Panc1 (cell line): ENCODE data around the gene ADARB2. TPM values are rescaled to one million over a fixed set of nuclear protein-coding genes. Genes with fewer than 3 reads are reported as not detected.

ENCODE experiments used
- ATAC-seq: fragments of 200-7000 bp; cut with Tn5 transposase; 2 replicates; pipeline ENCODE4 v1.9.1; 2020; ENCODE audit warnings: mild to moderate bottlenecking, moderate library complexity
- BruUV-seq: library from RNA; stranded (reverse); fragments of 400-500 nt; replicated peaks from 2 replicates; lab custom pipeline; 2021; lab: Mats Ljungman, UMichigan
- CTCF ChIA-PET: fragments of 300-600 bp; sonication (Branson Sonifier 250); formaldehyde crosslinking; loops from one replicate; lab custom pipeline; 2022; ENCODE audit warnings: antibody characterized with exemption; lab: Charles Lee
- POLR2A ChIA-PET: fragments of 300-600 bp; sonication (Branson Sonifier 250); formaldehyde crosslinking; loops from one replicate; lab custom pipeline; 2022; ENCODE audit warnings: antibody characterized with exemption; lab: Charles Lee
- DNase-seq: peaks from one replicate; pipeline ENCODE4 v3.0.0-alpha.2; 2010; ENCODE audit warnings: low read depth, low spot score
- H3K27ac ChIP-seq: 2 replicates; pipeline ENCODE4 v1.5.1; 2011; ENCODE audit warnings: mild to moderate bottlenecking, low read length, inconsistent platforms
- H3K27me3 ChIP-seq: fragments of 200-500 bp; sonication (Bioruptor generic); 2 replicates; pipeline ENCODE4 v1.6.0; 2014; ENCODE audit warnings: low read length, inconsistent platforms; ENCODE audit not compliant: control insufficient read depth, insufficient read depth
- H3K36me3 ChIP-seq: fragments of 200-500 bp; sonication (Bioruptor generic); 2 replicates; pipeline ENCODE4 v1.5.1; 2014; ENCODE audit warnings: inconsistent platforms, mild to moderate bottlenecking, low read length, moderate library complexity; ENCODE audit not compliant: control insufficient read depth, insufficient read depth
- H3K4me1 ChIP-seq: 2 replicates; pipeline ENCODE4 v1.5.1; 2011; ENCODE audit warnings: inconsistent platforms, mild to moderate bottlenecking, low read length, moderate library complexity; ENCODE audit not compliant: control insufficient read depth, insufficient read depth
- H3K4me3 ChIP-seq, 2 experiments: 2 replicates each; pipeline ENCODE4 v1.5.1; 2011 to 2012; ENCODE audit warnings: low read depth in 2 of 2, low read length in 2 of 2, mild to moderate bottlenecking in 2 of 2, inconsistent platforms in 1 of 2, moderate library complexity in 1 of 2
- H3K9me3 ChIP-seq: fragments of 200-500 bp; sonication (Bioruptor generic); 2 replicates; pipeline ENCODE4 v1.5.1; 2014; ENCODE audit warnings: low read depth, mild to moderate bottlenecking, inconsistent platforms, low read length, moderate library complexity; ENCODE audit not compliant: control insufficient read depth, insufficient read depth
- POLR2AphosphoS5 ChIP-seq: IDR thresholded peaks from 2 replicates; pipeline ENCODE4 v1.6.1; 2012; ENCODE audit warnings: mild to moderate bottlenecking, low read depth, low read length, moderate library complexity
- SIN3A ChIP-seq: IDR thresholded peaks from 2 replicates; pipeline ENCODE4 v1.6.1; 2012; ENCODE audit warnings: low read depth, mild to moderate bottlenecking, low read length, moderate library complexity, borderline replicate concordance; ENCODE audit not compliant: insufficient read depth
- TCF7L2 ChIP-seq: IDR thresholded peaks from 2 replicates; pipeline ENCODE4 v1.6.1; 2011; ENCODE audit warnings: mild to moderate bottlenecking, low read depth, low read length, inconsistent platforms
- in situ Hi-C: cut with HindIII; loops from 2 replicates; pipeline ENCODE4 v1.10.0; 2016; ENCODE audit warnings: low sequenced_read_pairs, low pct_unique_long_range_greater_than_20kb
- intact Hi-C: fragments of 100-400 bp; cut with micrococcal nuclease; formaldehyde crosslinking; loops from one replicate; pipeline ENCODE4 v1.10.0; 2022; ENCODE audit not compliant: unreplicated experiment
- total RNA-seq: library from RNA; stranded (reverse); gene quantifications from one replicate; pipeline ENCODE4 v1.2.1, GENCODE V29; 2021; ENCODE audit not compliant: unreplicated experiment
- TF ChIP-seq, protein P1 (sequence below), 2 experiments: IDR thresholded peaks; 2 replicates each; pipeline ENCODE4 v1.6.1; 2011 to 2012; ENCODE audit warnings: low read depth in 2 of 2, control low read depth in 1 of 2, low read length in 1 of 2, mild to moderate bottlenecking in 1 of 2, moderate library complexity in 1 of 2; ENCODE audit not compliant: insufficient read depth in 1 of 2
- TF ChIP-seq, protein P2 (sequence below): fragments of 450-650 bp; IDR thresholded peaks from 2 replicates; pipeline ENCODE4 v1.5.1; 2017; ENCODE audit warnings: mild to moderate bottlenecking

Gene ADARB2
- total RNA-seq, 1 experiment from 2014 or later, result 0.31 TPM

DNA sequence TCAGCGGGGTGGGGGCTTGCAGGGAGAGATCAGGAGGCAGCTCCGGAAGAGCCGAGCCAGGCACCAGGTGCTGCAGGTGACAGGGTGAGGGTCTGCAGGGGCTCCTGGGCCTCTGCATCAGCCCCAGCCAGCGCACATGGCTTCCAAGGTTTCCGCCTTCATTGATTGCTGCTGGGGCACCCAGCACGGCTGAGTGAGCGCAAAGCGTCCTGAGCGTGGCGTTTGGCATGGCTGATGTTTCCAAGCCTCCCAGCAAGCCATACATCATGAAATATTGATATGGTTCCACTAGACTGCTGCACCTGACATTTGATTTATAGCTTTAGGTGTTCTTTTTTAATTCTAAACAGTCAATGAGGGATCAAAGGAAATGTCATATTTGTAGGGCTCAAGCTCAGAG, 422.1 kb downstream of the ADARB2 start:
- CTCF ChIA-PET, result no interaction called here
- POLR2A ChIA-PET, result no interaction called here
- ATAC-seq (no peak), DNase-seq (no peak)
- no peak for TF ChIP-seq TCF7L2
- TF ChIP-seq POLR2AphosphoS5, result no peak
- TF ChIP-seq, protein P1, sequence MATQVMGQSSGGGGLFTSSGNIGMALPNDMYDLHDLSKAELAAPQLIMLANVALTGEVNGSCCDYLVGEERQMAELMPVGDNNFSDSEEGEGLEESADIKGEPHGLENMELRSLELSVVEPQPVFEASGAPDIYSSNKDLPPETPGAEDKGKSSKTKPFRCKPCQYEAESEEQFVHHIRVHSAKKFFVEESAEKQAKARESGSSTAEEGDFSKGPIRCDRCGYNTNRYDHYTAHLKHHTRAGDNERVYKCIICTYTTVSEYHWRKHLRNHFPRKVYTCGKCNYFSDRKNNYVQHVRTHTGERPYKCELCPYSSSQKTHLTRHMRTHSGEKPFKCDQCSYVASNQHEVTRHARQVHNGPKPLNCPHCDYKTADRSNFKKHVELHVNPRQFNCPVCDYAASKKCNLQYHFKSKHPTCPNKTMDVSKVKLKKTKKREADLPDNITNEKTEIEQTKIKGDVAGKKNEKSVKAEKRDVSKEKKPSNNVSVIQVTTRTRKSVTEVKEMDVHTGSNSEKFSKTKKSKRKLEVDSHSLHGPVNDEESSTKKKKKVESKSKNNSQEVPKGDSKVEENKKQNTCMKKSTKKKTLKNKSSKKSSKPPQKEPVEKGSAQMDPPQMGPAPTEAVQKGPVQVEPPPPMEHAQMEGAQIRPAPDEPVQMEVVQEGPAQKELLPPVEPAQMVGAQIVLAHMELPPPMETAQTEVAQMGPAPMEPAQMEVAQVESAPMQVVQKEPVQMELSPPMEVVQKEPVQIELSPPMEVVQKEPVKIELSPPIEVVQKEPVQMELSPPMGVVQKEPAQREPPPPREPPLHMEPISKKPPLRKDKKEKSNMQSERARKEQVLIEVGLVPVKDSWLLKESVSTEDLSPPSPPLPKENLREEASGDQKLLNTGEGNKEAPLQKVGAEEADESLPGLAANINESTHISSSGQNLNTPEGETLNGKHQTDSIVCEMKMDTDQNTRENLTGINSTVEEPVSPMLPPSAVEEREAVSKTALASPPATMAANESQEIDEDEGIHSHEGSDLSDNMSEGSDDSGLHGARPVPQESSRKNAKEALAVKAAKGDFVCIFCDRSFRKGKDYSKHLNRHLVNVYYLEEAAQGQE (IDR thresholded peaks at IDR 0.05; ENCODE audit: insufficient read depth in 1 of 2, low read depth in 2 of 2, low read length in 1 of 2), result no peak
- TF ChIP-seq SIN3A, result no peak
- TF ChIP-seq, protein P2, sequence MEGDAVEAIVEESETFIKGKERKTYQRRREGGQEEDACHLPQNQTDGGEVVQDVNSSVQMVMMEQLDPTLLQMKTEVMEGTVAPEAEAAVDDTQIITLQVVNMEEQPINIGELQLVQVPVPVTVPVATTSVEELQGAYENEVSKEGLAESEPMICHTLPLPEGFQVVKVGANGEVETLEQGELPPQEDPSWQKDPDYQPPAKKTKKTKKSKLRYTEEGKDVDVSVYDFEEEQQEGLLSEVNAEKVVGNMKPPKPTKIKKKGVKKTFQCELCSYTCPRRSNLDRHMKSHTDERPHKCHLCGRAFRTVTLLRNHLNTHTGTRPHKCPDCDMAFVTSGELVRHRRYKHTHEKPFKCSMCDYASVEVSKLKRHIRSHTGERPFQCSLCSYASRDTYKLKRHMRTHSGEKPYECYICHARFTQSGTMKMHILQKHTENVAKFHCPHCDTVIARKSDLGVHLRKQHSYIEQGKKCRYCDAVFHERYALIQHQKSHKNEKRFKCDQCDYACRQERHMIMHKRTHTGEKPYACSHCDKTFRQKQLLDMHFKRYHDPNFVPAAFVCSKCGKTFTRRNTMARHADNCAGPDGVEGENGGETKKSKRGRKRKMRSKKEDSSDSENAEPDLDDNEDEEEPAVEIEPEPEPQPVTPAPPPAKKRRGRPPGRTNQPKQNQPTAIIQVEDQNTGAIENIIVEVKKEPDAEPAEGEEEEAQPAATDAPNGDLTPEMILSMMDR, result no peak
- H3K36me3 ChIP-seq, result no peaks in the 10 kb centered on the region
- in situ Hi-C loops (no loop called here), intact Hi-C loops (no loop called here)
- no peaks in the 10 kb centered on the region for H3K4me1 ChIP-seq
- no peaks in the 10 kb centered on the region for H3K27me3 ChIP-seq
- BruUV-seq, result no TSS peak
- H3K4me3 ChIP-seq, result no peak overlapping the region
- no peak overlapping the region for H3K27ac ChIP-seq
- H3K9me3 ChIP-seq, result no peaks in the 10 kb centered on the region

DNA sequence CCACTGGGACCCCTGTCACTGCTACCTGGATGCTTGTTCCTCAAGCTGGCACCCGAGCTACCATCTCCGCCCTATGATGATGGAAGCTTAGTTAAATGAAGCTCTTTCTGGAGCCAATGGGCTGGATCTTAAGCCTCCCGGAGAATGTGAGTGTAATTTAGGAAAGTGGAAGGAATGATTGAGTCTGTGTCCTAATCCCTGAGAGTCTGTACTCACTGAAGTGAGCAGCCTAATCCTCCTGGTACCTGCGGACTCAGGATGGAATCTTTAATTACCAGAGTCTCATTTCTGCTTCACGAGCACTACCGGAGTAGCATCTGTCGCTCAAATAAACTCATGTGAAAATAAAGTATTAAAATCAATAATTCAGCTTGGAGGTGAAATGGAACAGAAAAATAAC, 425.6 kb downstream of the ADARB2 start:
- intact Hi-C loops, result no loop called here
- BruUV-seq, result no TSS peak

More for the DNA sequence above, 425.6 kb downstream of the ADARB2 start:
- ChIA-PET POLR2A (no interaction called here), CTCF (no interaction called here)
- no peak for ATAC-seq
- no peak overlapping the region for H3K27ac ChIP-seq
- H3K4me3 ChIP-seq, result no peak overlapping the region
- DNase-seq, result no peak
- H3K4me1 ChIP-seq, result no peaks in the 10 kb centered on the region
- no peaks in the 10 kb centered on the region for H3K36me3 ChIP-seq
- H3K27me3 ChIP-seq, result no peaks in the 10 kb centered on the region
- no peaks in the 10 kb centered on the region for H3K9me3 ChIP-seq
- TF ChIP-seq SIN3A (no peak), POLR2AphosphoS5 (no peak), TCF7L2 (no peak)
- TF ChIP-seq, protein P1 (IDR thresholded peaks at IDR 0.05; ENCODE audit: insufficient read depth in 1 of 2, low read depth in 2 of 2, low read length in 1 of 2), result no peak
- TF ChIP-seq, protein P2, result no peak
- in situ Hi-C loops, result no loop called here
